ENCODE data around the gene EPRS1.
"Not testable (repeated sequence)": the region's sequence is repeated elsewhere in the genome, so short reads cannot be mapped to it uniquely, and the experiment has no call there.

Gene EPRS1

DNA sequence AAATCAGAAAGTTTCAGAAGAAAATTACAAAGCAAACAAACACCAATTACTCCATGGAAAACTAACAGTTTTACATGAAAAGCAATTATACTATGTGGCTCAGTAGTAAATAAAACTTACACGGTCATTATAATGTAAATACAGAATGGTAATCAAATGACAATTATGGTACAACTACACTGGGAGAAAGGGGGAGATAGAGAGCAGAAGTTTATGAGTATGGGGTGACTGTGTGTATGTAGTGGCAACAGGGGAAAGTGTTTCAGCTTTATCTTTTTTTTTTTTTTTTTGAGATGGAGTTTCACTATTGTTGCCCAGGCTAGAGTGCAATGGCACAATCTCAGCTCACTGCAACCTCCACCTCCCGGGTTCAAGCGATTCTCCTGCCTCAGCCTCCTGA lies 8.5 kb downstream of the EPRS1 start:
- DNase-seq, result not testable (repeated sequence)

DNA sequence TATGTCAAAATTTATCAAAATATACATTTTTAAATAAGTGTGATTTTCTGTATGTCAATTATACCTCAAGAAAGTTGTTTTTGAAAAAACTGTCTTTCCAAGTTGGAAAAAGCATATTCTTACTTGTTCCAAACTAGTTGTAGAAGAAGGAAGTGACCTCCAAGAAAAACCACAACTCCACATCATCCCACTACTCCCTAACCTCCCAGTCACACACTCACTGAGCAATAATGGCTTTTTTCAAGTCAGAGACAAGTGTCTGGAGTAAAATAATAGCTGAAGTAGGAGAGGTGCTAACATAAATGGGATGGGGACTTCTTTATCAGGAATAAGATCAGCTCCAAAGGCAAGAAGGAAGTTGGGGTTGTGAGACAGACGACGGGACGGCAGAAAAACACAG lies 13.4 kb downstream of the EPRS1 start:
- no peak for DNase-seq

GRCh38 chr1:220031287-220031686 lies 15.0 kb downstream of the EPRS1 start:
- no peak for DNase-seq

DNA sequence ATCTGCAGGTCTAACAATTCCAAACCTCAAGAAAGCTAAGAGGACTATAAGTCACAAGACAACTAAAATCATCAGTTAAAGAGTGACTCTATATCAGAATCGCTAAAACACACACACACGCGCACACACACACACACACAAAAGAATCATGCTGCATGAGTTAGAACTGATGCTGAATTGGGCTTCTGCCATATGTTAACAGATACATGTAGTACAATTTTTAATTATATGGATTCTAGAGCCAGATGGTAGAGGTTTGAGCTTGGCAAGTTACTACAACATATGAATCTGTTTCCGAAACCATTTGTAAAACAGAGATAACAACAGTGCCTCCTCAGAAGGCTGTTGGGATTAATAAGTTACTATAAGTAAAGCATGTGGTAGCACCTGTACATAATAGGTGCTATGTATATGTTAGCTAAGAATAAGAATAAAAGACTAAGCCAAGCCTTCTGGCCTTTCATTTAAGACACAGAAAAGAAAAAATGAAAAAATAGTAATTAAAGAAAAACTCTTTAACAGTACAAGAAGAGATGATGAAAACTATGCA lies 17.9 kb downstream of the EPRS1 start:
- no peak for DNase-seq

DNA sequence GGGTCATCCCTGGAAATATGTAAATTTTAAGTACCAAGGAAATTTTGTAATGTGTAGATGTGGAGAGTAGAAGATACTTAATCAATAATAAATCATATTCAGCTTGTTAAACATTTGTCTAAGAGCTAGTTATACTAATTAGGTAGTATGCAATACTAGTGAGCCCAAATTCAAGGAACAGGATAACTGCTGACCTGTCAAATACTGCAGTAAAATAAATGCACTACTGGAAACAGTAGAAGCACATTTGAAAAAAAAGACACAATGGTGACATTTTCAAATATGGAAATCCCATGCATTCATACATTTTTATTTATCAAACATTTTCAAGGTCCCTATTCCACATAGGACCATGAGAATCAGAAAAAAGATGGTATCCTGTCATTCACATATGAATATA lies 27.2 kb downstream of the EPRS1 start:
- DNase-seq, result no peak

GRCh38 chr1:220013497-220013896 lies 32.8 kb downstream of the EPRS1 start:
- DNase-seq, result no peak

DNA sequence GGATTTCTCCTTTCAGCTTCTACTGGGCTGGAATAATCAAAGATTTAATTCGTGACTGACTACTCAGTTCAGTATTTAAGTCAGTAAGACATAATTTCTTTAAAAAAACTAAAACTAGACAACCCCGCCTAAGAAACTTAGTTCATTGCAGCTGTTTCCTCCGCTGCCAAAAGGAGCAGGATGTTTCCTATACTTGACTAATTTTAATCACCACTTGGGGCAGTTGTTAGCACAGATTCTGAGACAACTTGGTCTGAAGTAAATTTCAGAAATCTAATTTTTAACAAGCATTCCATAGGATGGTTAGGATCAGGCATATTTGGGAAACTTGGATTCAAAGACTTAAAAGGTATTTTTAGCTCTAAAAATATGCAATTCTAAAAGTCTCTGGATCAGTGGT lies 34.0 kb downstream of the EPRS1 start:
- no peak for DNase-seq

- DNase-seq, result no peak
Observed at GRCh38 chr1:220011620-220012019, 34.7 kb downstream of the EPRS1 start.

DNA sequence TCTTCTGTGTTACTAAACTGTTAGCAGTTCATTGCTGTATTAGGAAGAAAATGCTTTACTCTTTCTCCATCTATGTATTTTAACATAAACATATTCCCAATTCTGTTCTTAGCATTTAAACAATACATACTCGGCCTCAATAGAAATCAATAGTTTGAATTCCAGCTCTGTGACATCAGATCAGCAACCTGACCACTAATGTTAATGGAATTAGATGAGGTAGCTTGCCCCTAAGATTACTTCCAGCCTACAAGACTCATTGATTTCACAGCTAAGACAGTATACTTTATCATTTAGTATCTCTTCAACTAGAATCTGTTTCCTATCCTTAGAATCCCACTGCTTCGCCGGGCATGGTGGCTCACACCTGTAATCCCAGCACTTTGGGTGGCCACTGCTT lies 38.9 kb downstream of the EPRS1 start:
- no peak for DNase-seq

DNA sequence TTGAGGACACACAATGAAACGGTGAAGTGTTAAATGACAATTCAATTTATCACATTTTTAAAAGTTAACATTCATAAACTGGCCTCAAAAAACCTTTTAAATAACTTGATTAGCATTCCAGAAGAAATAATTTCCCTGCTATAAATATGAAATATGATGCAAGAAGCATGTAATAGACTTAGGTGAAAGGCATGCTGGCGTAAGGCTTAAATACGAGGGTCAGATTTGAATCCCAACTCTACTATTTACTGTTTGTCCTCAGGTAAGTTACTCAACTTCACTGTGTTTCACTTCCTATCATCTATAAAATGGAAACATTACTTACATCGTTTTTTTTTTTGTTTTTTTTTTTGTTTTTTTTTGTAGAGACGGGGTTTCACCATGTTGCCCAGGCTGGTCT lies 40.8 kb downstream of the EPRS1 start:
- DNase-seq, result no peak

GRCh38 chr1:220003610-220004299 lies 42.5 kb downstream of the EPRS1 start:
- no peak for DNase-seq

DNA sequence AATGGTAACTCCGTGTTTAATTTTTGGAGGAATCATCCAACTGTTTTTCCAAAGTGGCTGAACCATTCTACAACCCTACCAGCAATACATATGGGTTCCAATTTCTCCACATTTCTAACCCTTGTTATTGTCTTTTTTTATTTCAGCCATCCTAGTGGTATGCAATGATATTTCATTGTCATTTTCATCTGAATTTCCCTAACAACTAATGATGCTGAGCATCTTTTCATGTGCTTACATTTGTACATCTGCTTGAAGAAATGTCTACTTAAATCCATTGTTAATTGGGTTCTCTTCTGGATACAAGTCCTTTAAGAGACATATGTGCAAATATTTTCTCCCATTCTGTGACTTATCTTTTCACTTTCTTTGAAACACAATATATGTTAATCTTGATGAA lies 43.3 kb downstream of the EPRS1 start:
- DNase-seq, result no peak

GRCh38 chr1:220001095-220001501 lies 45.2 kb downstream of the EPRS1 start:
- DNase-seq, result no peak

DNA sequence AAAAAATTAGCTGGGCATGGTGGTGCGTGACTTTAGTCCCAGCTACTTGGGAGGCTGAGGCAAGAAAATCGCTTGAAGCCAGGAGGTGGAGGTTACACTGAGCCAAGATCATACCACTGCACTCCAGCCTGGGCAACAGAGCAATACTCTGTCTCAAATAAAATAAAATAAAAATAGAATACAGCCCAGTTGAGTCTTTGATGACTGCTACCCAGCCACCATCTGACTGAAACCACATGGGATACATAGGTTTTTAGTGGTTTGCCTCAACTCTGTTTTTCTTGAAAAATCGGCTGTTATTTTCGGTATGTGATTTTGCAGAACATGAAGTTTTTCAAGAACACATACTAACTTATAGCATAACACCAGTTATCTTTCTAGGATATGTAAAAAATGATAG lies 46.5 kb downstream of the EPRS1 start:
- no peak for DNase-seq
